Measurements from ENCODE around the gene POU5F1.

Gene POU5F1

DNA sequence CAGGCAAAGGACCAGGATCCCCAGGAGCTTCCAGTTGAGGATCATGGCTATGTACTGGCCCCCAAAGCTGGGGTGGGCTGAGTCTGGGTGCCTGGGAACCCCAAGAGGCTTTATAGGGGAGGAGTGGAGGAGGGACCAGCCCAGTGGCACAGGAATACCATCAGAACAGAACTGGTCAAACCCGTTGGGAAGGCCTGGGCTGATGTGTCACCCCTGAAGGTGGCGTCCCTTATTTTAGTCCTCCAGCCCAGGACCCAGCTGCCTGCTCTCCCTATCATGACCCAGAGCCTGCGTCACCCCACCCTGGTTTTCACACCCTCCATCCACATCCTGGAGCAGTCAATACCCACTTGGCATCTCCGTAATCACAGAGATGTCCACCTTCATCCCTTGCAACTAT lies 31.5 kb downstream of the POU5F1 start, which contains the start of gene PSORS1C2:
Gene PSORS1C2 (minus strand): TSS at position 85 of the 400 bp plus-strand sequence. CDS start 40 bp downstream, at position 45.
- DNase-seq: no peak

GRCh38 chr6:31135710-31136109 lies 34.8 kb downstream of the POU5F1 start:
- DNase-seq: no peak

- no peak for DNase-seq
Measured at GRCh38 chr6:31132806-31133205, 37.7 kb downstream of the POU5F1 start.

DNA sequence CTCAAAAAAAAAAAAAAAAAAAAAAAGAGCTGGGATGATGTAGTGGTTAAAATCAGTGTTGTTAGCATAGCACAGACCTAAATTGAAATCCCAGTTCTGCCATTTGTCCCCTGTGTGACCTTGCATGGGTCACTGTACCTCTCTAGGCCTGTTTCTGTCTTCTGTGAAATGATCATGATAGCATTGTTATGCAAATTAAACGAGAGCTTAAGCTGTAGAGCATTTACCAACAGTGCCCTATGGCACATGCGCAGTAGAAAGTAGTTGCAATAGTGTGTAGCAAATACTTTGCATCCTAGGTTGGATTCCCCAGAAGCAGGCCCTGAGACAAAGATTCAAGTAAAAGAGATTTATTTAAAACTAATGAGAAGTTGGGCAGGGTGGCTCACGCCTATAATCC lies 38.9 kb downstream of the POU5F1 start:
- no peak for DNase-seq

GRCh38 chr6:31130751-31131150 lies 39.7 kb downstream of the POU5F1 start:
- DNase-seq: no peak

DNA sequence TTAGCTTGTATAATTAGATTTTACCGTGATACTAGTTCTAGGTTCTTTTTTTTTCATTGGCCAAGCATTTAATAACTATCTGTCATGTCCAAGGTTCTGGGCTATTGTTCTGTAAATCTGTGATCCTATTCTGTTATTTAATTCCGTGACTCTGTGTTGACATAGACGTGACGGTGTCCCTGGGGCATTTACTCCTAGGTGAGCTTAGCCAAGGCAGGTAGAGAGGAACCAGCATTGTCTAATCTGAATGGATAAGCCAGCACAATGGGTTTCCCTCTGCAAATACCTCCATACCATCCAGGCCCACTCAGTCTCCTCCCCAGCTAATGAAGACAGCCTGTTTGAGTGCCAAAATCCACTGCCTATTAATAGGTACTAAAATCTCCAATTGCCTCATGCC lies 41.4 kb downstream of the POU5F1 start:
- no peak for DNase-seq

DNA sequence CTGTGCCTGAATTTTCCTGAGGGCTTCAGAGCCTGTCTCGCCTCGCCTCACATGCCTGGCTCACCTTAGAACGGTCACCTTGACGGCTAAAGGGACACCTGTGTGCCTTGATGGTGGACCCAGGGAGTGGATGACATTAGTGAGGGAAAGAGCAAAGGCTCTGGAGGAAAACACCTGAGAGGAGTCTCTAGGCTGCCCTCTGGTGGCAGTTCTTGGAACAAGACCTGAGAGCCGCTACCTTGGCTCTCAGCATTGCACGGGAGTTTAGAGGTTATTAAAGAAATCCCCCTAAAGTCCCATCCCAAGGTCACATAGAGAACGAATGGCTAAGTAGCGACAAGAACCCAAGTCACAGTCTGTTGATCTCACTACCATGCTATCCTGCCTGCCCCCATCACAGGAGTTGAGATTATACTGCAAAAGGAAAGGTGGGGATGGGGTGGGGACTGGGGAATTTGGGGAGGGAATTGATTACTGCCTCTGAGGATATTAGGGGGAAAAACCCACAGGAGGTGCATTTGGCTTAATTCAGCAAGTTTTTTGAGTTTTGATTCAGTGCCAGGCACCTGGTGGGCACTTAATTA lies 42.3 kb downstream of the POU5F1 start:
- peak; percentile 5 for DNase-seq

DNA sequence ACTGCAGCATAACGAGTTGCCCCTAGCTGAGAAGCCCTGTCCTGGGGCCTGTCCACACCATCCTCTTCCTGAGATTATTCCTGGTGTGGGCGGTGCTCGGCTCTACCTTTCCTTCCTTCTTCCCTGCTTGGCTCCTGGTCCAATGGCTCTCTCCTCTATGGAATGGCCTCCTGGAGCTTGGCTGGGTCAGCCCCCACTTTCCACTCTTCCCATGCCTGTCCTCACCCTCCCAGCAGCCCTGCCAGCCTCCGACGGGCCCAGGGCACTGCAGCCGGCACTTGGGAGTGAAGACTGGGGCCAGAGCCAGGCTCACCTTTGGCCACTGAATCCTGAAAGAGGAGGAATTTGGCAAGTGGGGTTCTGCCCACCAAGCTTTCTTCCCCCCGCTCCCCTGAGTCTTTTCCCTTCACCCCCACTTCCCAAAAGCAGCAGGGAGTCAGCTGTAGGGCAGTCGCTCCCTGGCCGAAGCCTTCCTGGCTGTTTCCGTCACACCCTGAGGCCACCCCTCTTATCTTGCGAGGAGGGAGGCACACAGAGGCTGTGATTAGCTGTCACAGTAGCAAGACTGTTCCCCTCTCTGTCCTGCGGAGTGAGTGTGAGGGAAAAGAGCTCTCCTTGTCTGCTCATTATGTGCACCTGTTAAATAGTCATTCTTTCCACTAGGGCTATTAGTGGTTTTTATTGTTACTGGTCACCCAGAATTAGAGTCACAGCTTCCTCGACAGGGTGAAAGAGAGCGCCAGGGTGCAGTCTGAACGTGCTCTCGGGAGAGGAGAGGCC lies 43.9 kb downstream of the POU5F1 start:
- DNase-seq: no peak

GRCh38 chr6:31125586-31126363 lies 44.7 kb downstream of the POU5F1 start:
- DNase-seq: no peak

DNA sequence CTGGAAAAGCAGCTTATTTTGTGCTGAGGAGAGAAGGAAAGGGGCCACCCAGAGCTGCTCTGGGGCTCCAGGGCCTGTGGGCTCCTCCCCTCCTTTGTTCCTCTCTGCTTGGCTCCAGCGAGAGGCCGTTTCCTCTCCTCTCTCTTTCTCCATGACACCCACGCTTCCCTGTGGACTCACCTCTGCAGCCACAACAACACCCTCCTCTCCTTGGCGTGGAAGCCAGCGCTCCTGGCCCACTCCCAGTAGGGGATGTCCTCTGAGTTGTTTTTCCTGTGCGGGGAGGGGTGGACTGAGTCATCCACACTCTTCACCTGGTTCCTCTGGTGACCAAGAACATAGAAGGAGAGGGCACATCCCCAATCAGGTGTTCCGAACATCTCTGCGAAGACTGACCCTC lies 45.3 kb downstream of the POU5F1 start:
- DNase-seq: no peak

- no peak for DNase-seq
Measured at GRCh38 chr6:31122791-31123706, 47.4 kb downstream of the POU5F1 start.

DNA sequence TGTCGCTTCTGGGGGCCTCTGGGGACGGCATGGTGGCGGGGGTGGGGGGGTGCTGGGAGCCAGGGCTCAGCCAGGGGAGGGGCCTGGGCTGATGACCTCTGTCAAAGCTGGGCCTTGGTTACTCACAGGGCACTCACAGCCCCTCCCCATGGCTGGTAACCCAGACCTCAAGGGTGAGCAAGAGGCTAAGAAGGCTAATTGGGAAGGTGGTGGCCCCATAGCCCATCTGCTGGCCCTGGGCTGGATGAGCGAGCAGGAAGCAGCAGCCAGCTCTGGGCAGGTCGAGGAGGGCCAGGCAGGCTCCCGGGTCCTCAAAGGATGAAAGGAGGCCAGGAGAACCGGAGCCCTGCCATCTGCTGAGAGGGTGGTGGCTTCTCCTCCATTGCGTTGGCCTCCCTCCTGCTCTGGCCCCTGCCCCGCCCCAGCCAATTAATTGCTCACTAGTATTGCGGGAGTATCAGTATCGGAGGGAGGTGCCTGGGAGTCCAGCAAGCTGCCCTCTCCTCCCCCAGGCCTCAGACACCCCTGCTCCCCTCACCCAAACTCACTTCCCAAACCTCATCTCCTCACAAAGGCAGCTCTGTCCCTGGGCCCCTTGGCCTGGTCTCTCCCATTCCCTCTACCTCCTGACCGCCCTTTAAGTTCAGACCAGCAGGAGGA lies 49.2 kb downstream of the POU5F1 start:
- DNase-seq: no peak

GRCh38 chr6:31120151-31120915 lies 50.1 kb downstream of the POU5F1 start, which contains the start of gene CDSN:
Gene CDSN, minus strand, starts transcription at chr6:31120446. Its CDS starts 27 bp downstream, at chr6:31120419.
- DNase-seq: no peak

DNA sequence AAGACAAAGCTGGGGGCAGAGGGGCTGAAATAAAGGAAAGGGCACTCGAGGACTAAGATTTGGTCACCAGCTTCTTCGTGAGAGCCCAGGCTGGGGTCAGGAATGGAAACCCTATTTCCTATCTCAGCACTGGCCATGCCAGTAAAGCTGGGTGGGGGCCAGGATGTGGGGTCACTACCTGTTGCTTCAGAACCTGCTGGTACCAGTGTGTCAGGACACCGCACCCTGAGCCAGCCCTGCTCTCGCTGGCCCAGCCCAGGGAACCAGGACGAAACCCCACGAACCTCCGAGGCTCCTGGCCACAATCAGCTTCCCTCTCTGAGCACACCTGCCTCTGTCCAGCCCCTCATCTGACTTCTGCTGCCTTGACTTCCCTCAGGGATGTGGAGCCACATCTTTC lies 52.3 kb downstream of the POU5F1 start:
- DNase-seq: no peak

DNA sequence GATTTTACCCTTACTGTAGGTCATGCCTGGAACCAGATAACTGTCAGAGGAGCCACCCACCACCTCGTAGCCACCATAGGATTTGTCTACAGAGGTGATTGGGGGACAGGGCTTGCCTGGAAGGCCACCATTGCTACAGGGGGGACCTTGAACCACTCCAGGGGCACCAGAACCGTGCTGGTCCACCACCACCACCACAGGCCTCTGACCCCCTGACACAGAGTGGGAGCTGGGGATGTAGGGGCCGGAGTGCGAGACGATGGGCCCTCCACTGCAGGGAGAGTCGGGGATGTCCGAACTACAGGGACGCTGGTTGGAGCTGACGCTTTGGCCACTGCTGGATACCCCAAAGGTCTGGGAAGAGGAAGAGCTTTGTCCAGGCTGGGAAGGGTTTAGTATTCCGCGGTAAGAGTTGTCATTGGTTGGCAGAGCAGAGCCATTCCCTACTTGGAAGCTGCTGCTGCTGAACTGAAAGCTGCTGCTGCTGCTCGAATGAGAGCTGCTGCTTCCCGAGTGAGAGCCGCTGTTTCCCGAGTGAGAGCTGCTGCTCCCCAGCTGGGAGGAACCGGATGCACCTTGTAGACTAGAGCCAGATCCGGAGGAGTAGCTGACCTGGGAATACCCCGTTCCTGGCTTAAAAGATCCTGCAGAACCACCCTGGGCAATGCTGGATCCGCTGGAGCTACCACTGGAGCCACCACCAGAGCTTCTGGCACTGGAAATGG lies 53.7 kb downstream of the POU5F1 start:
- DNase-seq: no peak

DNA sequence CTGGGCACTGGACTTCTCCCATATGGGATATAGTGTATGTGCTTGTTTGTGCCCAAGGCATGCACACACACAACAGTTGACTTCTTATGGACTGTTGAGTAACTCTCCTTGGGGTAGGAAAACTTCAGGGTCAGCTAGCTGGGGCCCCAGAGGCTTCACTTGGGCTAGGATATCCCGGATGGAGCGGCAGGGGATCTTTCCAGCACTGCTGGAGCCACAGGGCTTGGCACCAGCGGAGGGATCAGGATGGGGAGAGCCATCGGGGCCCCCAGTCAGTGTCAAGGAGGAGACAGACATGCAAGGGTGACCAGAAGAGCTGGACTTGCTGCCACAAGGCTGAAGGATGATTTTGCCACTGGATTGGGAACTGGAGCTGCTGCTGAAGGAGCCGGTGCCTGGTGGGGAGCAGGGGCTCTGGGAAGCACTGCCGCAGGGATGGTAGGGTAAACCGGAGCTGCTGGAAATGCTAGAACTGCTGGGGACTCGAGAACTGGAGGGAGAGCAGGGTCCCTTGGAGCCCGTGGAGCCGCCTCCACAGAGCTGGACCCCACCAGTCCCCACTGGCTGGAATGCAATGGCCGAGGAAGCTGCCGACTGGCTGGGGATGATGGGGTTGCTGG lies 54.4 kb downstream of the POU5F1 start:
- no peak for DNase-seq

DNA sequence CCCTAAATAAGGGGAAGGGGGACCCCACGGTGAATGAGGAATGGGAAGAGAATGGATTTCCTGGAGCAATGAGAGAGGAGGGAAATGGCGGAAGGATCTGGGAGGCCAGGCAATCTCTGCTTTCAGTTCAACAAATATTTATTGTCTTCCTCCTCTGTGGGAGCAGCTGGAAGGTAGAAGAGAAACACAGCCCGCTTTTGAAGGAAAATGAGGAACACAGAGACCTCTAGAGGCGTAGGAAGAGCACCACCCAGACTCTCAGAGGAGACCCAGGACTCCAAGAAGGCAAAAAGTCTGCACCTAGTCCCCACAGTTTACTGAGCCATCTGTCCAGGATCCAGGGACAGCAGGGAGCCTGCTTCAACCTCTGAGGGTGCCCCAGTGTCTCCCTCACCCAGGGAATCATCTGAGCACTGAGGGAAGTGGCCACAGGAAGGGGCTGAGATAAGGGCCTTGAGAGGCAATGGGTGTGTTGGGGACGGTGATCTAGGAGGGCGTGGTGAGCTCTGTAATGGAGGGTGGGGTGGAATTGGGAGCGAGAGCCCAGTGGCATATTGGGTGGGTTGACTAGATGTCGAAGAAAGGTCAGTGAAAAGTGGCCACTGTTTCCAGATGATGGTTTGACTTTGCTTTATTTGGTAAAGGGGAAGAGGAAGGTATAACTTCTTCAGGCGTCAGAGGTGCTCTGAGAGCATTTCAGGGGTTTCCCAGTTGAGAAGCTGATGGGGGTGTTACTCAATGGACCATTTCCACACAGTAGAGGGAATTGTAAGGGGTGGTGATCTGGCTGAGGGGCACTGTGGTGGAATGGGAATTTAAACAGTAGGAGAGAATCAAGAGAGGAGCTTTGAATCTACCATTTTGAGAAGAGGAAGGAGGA lies 55.3 kb downstream of the POU5F1 start:
- no peak for DNase-seq

GRCh38 chr6:31114541-31114878 lies 56.0 kb downstream of the POU5F1 start, which contains the start of gene PSORS1C1:
Gene PSORS1C1, plus strand, starts transcription at chr6:31114800. Its CDS starts 14,833 bp downstream, at chr6:31129633.
- no peak for DNase-seq
